ENCODE measurements around the gene PRRT3. TPM values are rescaled to one million over a fixed set of nuclear protein-coding genes. Genes with fewer than 3 reads are reported as not detected.
"Not testable (repeated sequence)": the region's sequence is repeated elsewhere in the genome, so short reads cannot be mapped to it uniquely, and the experiment has no call there.

The PRRT3 gene
- total RNA-seq, 1 experiment from 2014 or later, result 1.6 TPM

GRCh38 chr3:9901967-9902366 lies 50.2 kb downstream of the PRRT3 start:
- Mint-ChIP-seq H3K4me3 (ENCODE audit: low read depth, unreplicated experiment) (peak overlapping the region; percentile 82), H3K4me1 (ENCODE audit: low read depth, unreplicated experiment) (peaks cover 50% of the 10 kb centered on the region), H3K9me3 (ENCODE audit: low read depth, unreplicated experiment) (no peaks in the 10 kb centered on the region), H3K27ac (ENCODE audit: unreplicated experiment) (peak overlapping the region; percentile 42), H3K36me3 (ENCODE audit: insufficient read depth, unreplicated experiment) (peaks cover 14% of the 10 kb centered on the region), H3K27me3 (ENCODE audit: unreplicated experiment) (no peaks in the 10 kb centered on the region)
- intact Hi-C loops (cut with micrococcal nuclease; ENCODE audit: unreplicated experiment), result no loop called here
- BruUV-seq (replicated peaks), result no TSS peak
- no peak for TF ChIP-seq CTCF (IDR thresholded peaks at IDR 0.05; ENCODE audit: unreplicated experiment)
- CTCF ChIA-PET, result interaction anchor here (0.5 to 1.2 kb wide), 6 partner anchors 9 to 288 kb away, joined by 3 to 5 read pairs (median 4); partner anchors contain the start of gene IL17RC
- no peak for DNase-seq

- intact Hi-C loops (cut with micrococcal nuclease; ENCODE audit: unreplicated experiment); BruUV-seq (replicated peaks); CTCF ChIA-PET; H3K9me3 Mint-ChIP-seq (ENCODE audit: low read depth, unreplicated experiment); DNase-seq; H3K4me3 Mint-ChIP-seq (ENCODE audit: low read depth, unreplicated experiment); H3K27ac Mint-ChIP-seq (ENCODE audit: unreplicated experiment); H3K27me3 Mint-ChIP-seq (ENCODE audit: unreplicated experiment): not testable (repeated sequence)
- Mint-ChIP-seq H3K36me3 (ENCODE audit: insufficient read depth, unreplicated experiment) (peaks cover 18% of the 10 kb centered on the region), H3K4me1 (ENCODE audit: low read depth, unreplicated experiment) (peaks cover 59% of the 10 kb centered on the region)
These were observed 51.2 kb downstream of the PRRT3 start for GRCh38 chr3:9900965-9901415.

- no peak for DNase-seq
- TF ChIP-seq CTCF (IDR thresholded peaks at IDR 0.05; ENCODE audit: unreplicated experiment), result no peak
- intact Hi-C loops (cut with micrococcal nuclease; ENCODE audit: unreplicated experiment), result loop anchor here (2.0 to 5.0 kb wide), 3 partner anchors 33 to 52 kb away; partner anchors contain the start of gene CRELD1
- peaks cover 28% of the 10 kb centered on the region for H3K36me3 Mint-ChIP-seq (ENCODE audit: insufficient read depth, unreplicated experiment)
- H3K4me3 Mint-ChIP-seq (ENCODE audit: low read depth, unreplicated experiment), result peak overlapping the region; percentile 52
- CTCF ChIA-PET, result no interaction called here
- peak overlapping the region; percentile 76 for H3K27ac Mint-ChIP-seq (ENCODE audit: unreplicated experiment)
- peaks cover 73% of the 10 kb centered on the region for H3K4me1 Mint-ChIP-seq (ENCODE audit: low read depth, unreplicated experiment)
- H3K27me3 Mint-ChIP-seq (ENCODE audit: unreplicated experiment), result no peaks in the 10 kb centered on the region
- H3K9me3 Mint-ChIP-seq (ENCODE audit: low read depth, unreplicated experiment), result no peaks in the 10 kb centered on the region
- BruUV-seq (replicated peaks), result no TSS peak
These were observed 52.9 kb downstream of the PRRT3 start for GRCh38 chr3:9899289-9899791.

- Mint-ChIP-seq H3K4me1 (ENCODE audit: low read depth, unreplicated experiment) (peaks cover 67% of the 10 kb centered on the region), H3K27me3 (ENCODE audit: unreplicated experiment) (no peaks in the 10 kb centered on the region), H3K9me3 (ENCODE audit: low read depth, unreplicated experiment) (no peaks in the 10 kb centered on the region), H3K4me3 (ENCODE audit: low read depth, unreplicated experiment) (peak overlapping the region; percentile 52), H3K27ac (ENCODE audit: unreplicated experiment) (peak overlapping the region; percentile 76), H3K36me3 (ENCODE audit: insufficient read depth, unreplicated experiment) (peaks cover 34% of the 10 kb centered on the region)
- CTCF ChIA-PET, result interaction anchor here (1.0 to 1.1 kb wide), 5 partner anchors 15 to 110 kb away, joined by 3 to 10 read pairs (median 8); partner anchors contain the start of genes CRELD1 and IL17RC
- TF ChIP-seq CTCF (IDR thresholded peaks at IDR 0.05; ENCODE audit: unreplicated experiment), result no peak
- intact Hi-C loops (cut with micrococcal nuclease; ENCODE audit: unreplicated experiment), result loop anchor here (2.0 to 5.0 kb wide), 3 partner anchors 34 to 51 kb away; partner anchors contain the start of gene CRELD1
- DNase-seq, result peak; percentile 43
- BruUV-seq (replicated peaks), result no TSS peak
These were observed 53.6 kb downstream of the PRRT3 start for GRCh38 chr3:9898467-9899241.

All from Calu3 (cell line).